ENCODE measurements around the gene ECE2.

ECE2 gene

GRCh38 chr3:184289426-184289938 is 13.7 kb downstream of the ECE2 start:
- H3K27me3 ChIP-seq: peaks cover 45% of the 10 kb centered on the region
- H3K36me3 ChIP-seq: no peaks in the 10 kb centered on the region
- TF ChIP-seq CTCF (IDR thresholded peaks at IDR 0.05): no peak

GRCh38 chr3:184290331-184290730 is 14.5 kb downstream of the ECE2 start:
- H3K4me1 ChIP-seq (ENCODE audit: control insufficient read depth in 1 of 2, insufficient read depth in 1 of 2, low read depth in 1 of 2, low read length in 1 of 2): no peaks in the 10 kb centered on the region
- H3K27ac ChIP-seq: no peak overlapping the region
- H3K36me3 ChIP-seq: no peaks in the 10 kb centered on the region
- no peak overlapping the region for H3K4me3 ChIP-seq (ENCODE audit: low read depth in 1 of 2, low read length in 1 of 2)
- peaks cover 45% of the 10 kb centered on the region for H3K27me3 ChIP-seq
- no peaks in the 10 kb centered on the region for H3K9me3 ChIP-seq
- no peak for TF ChIP-seq CTCF (IDR thresholded peaks at IDR 0.05)

More at GRCh38 chr3:184289426-184289938, 13.7 kb downstream of the ECE2 start:
- H3K27ac ChIP-seq: no peak overlapping the region
- H3K9me3 ChIP-seq: no peaks in the 10 kb centered on the region
- no peak overlapping the region for H3K4me3 ChIP-seq (ENCODE audit: low read depth in 1 of 2, low read length in 1 of 2)
- no peaks in the 10 kb centered on the region for H3K4me1 ChIP-seq (ENCODE audit: control insufficient read depth in 1 of 2, insufficient read depth in 1 of 2, low read depth in 1 of 2, low read length in 1 of 2)

GRCh38 chr3:184291044-184291737 is 15.4 kb downstream of the ECE2 start:
- H3K4me1 ChIP-seq (ENCODE audit: control insufficient read depth in 1 of 2, insufficient read depth in 1 of 2, low read depth in 1 of 2, low read length in 1 of 2): no peaks in the 10 kb centered on the region
- no peaks in the 10 kb centered on the region for H3K36me3 ChIP-seq
- TF ChIP-seq CTCF (IDR thresholded peaks at IDR 0.05): no peak
- no peak overlapping the region for H3K4me3 ChIP-seq (ENCODE audit: low read depth in 1 of 2, low read length in 1 of 2)
- H3K9me3 ChIP-seq: no peaks in the 10 kb centered on the region
- H3K27ac ChIP-seq: no peak overlapping the region
- H3K27me3 ChIP-seq: peaks cover 44% of the 10 kb centered on the region

GRCh38 chr3:184291738-184292445 is 16.1 kb downstream of the ECE2 start:
- Histone ChIP-seq H3K27ac (no peak overlapping the region), H3K36me3 (no peaks in the 10 kb centered on the region), H3K4me1 (ENCODE audit: control insufficient read depth in 1 of 2, insufficient read depth in 1 of 2, low read depth in 1 of 2, low read length in 1 of 2) (no peaks in the 10 kb centered on the region), H3K27me3 (peaks cover 37% of the 10 kb centered on the region), H3K4me3 (ENCODE audit: low read depth in 1 of 2, low read length in 1 of 2) (no peak overlapping the region), H3K9me3 (no peaks in the 10 kb centered on the region)
- TF ChIP-seq CTCF (IDR thresholded peaks at IDR 0.05): no peak

GRCh38 chr3:184295771-184296170 is 19.9 kb downstream of the ECE2 start:
- TF ChIP-seq CTCF (IDR thresholded peaks at IDR 0.05): no peak
- H3K9me3 ChIP-seq: no peaks in the 10 kb centered on the region
- H3K27me3 ChIP-seq: peaks cover 14% of the 10 kb centered on the region
- peaks cover 18% of the 10 kb centered on the region in 2 experiments for H3K4me1 ChIP-seq (ENCODE audit: control insufficient read depth in 1 of 2, insufficient read depth in 1 of 2, low read depth in 1 of 2, low read length in 1 of 2)
- H3K36me3 ChIP-seq: peaks cover 6% of the 10 kb centered on the region
- no peak overlapping the region for H3K4me3 ChIP-seq (ENCODE audit: low read depth in 1 of 2, low read length in 1 of 2)
- no peak overlapping the region for H3K27ac ChIP-seq

Data from neutrophil (primary cell).